UCSD-AML1 (cell line): ENCODE measurements around the gene MKRN2OS.
"Not testable (repeated sequence)": the region's sequence is repeated elsewhere in the genome, so short reads cannot be mapped to it uniquely, and the experiment has no call there.

Experiments
- DNase-seq: peaks from one replicate; lab custom pipeline; 2025; ENCODE audit not compliant: unreplicated experiment; lab: John Stamatoyannopoulos, UW

The MKRN2OS gene

GRCh38 chr3:12562451-12562850 lies 17.2 kb upstream of the MKRN2OS start:
- DNase-seq: no peak

GRCh38 chr3:12561397-12561796 lies 16.1 kb upstream of the MKRN2OS start:
- no peak for DNase-seq

- no peak for DNase-seq
Measured at GRCh38 chr3:12560505-12561190, 15.3 kb upstream of the MKRN2OS start.

- DNase-seq: no peak
Measured at GRCh38 chr3:12559520-12559919, 14.2 kb upstream of the MKRN2OS start.

- DNase-seq: no peak
Measured at GRCh38 chr3:12558706-12559105, 13.4 kb upstream of the MKRN2OS start.

GRCh38 chr3:12557473-12558100 lies 12.3 kb upstream of the MKRN2OS start:
- DNase-seq: no peak

- peak; percentile 92 for DNase-seq
Measured at GRCh38 chr3:12556690-12557472, 11.6 kb upstream of the MKRN2OS start, which contains the start of gene MKRN2. TSS of gene MKRN2 (plus strand) at chr3:12557087. CDS start at chr3:12557151, 64 bp downstream.

GRCh38 chr3:12556314-12556689 lies 11.0 kb upstream of the MKRN2OS start:
- no peak for DNase-seq

GRCh38 chr3:12553921-12554391 lies 8.7 kb upstream of the MKRN2OS start:
- DNase-seq: peak; percentile 69

- DNase-seq: no peak
Measured at GRCh38 chr3:12549971-12550760, 4.9 kb upstream of the MKRN2OS start.

- DNase-seq: no peak
Measured at GRCh38 chr3:12544652-12545472, 437 bp downstream of the MKRN2OS start.

- not testable (repeated sequence) for DNase-seq
Measured at GRCh38 chr3:12543497-12543896, 1.8 kb downstream of the MKRN2OS start.

- DNase-seq: no peak
Measured at GRCh38 chr3:12541625-12542024, 3.7 kb downstream of the MKRN2OS start.

- no peak for DNase-seq
Measured at GRCh38 chr3:12536423-12536822, 8.9 kb downstream of the MKRN2OS start.

- no peak for DNase-seq
Measured at GRCh38 chr3:12532182-12532581, 13.1 kb downstream of the MKRN2OS start.

- no peak for DNase-seq
Measured at GRCh38 chr3:12527757-12528143, 17.5 kb downstream of the MKRN2OS start.

- no peak for DNase-seq
Measured at GRCh38 chr3:12522721-12523120, 22.6 kb downstream of the MKRN2OS start.

GRCh38 chr3:12521010-12521409 lies 24.3 kb downstream of the MKRN2OS start:
- DNase-seq: no peak

- no peak for DNase-seq
Measured at GRCh38 chr3:12518261-12519028, 26.9 kb downstream of the MKRN2OS start.
